Adrenal gland (tissue), 12 donors: ENCODE measurements around the gene DMXL1. TPM values are rescaled to one million over a fixed set of nuclear protein-coding genes. Genes with fewer than 3 reads are reported as not detected.
A peak's percentile ranks its signal among the peaks of the same experiment; 100 is the strongest.
"Not testable (repeated sequence)": the region's sequence is repeated elsewhere in the genome, so short reads cannot be mapped to it uniquely, and the experiment has no call there.

Experiments
- DNase-seq, 7 donors: peaks; one replicate each; pipeline ENCODE4 v3.0.0-alpha.2; 2019 to 2020
- H3K27ac ChIP-seq, 5 donors: fragments of 200-600 bp; sonication (generic) in 4 of 5; 1 replicate in 3 of 5; 2 replicates in 2 of 5; pipeline versions ENCODE4 v1.5.1 to v1.8.0; 2016 to 2020; ENCODE audit warnings: mild to moderate bottlenecking in 1 of 5
- H3K27me3 ChIP-seq: fragments of 200-600 bp; 2 replicates; pipeline ENCODE4 v1.8.0; 2021
- H3K36me3 ChIP-seq, 2 donors: fragments of 200-600 bp; replicated peaks in 1 of 2; 1 replicate in 1 of 2; 2 replicates in 1 of 2; pipeline versions ENCODE4 v1.5.1 to v1.8.0; 2018 to 2022
- H3K4me1 ChIP-seq, 2 donors: fragments of 200-600 bp; replicated peaks in 1 of 2; 1 replicate in 1 of 2; 2 replicates in 1 of 2; pipeline versions ENCODE4 v1.5.1 to v1.8.0; 2018 to 2021
- H3K4me3 ChIP-seq, 4 donors: fragments of 200-600 bp; sonication (generic) in 3 of 4; one replicate each; pipeline ENCODE4 v1.5.1; 2016 to 2018
- H3K9me3 ChIP-seq, 3 donors: fragments of 200-600 bp; sonication (generic) in 1 of 3; replicated peaks in 1 of 3; 1 replicate in 2 of 3; 2 replicates in 1 of 3; pipeline versions ENCODE4 v1.5.1 to v1.8.0; 2016 to 2021
- POLR2A ChIP-seq, 2 donors: fragments of 450-650 bp; IDR thresholded peaks; one replicate each; pipeline ENCODE4 v1.6.1; 2017; ENCODE audit warnings: antibody characterized with exemption in 2 of 2, mild to moderate bottlenecking in 2 of 2, moderate library complexity in 1 of 2
- WGBS, 4 donors: extraction: QIAGEN DNeasy Blood & Tissue Kit in 2 of 4; methylation state at CpG; one replicate each; pipeline versions ENCODE4 v1.1.5 to v1.1.7; 2013 to 2017; 5-methylcytosine and 5-hydroxymethylcytosine counted together
- intact Hi-C, 2 donors: fragments of 100-400 bp; cut with DNase I; formaldehyde crosslinking; loops; one replicate each; pipeline versions ENCODE4 v1.14.1 to v1.15.0; 2022 to 2023
- polyA plus RNA-seq, 3 donors: library from polyadenylated mRNA; stranded (reverse); fragments of 200-250 nt in 2 of 3; fragments of 350-450 nt in 1 of 3; fragmentation: Illumina TruSeq in 1 of 3; extraction: RNeasy Lipid Tissue Mini Kit (QIAGEN cat#74804) in 1 of 3; gene quantifications; one replicate each; pipeline ENCODE4 v1.2.3, GENCODE V29; 2013 to 2014
- total RNA-seq, 9 donors: library from RNA; depleted of rRNA in 4 of 9; stranded (reverse); fragments of >200 nt in 4 of 9; fragments of 120-200 nt in 1 of 9; fragmentation: NEBNext Ultra II Directional in 1 of 9; extraction: Animal tissue kit (Norgen Biotek cat#: 25700) in 1 of 9; gene quantifications; one replicate each; pipeline versions ENCODE4 v1.1.0 to v1.2.4, GENCODE V29; 2013 to 2023
- TF ChIP-seq, protein P1 (sequence below), 6 experiments: fragments of 450-650 bp in 4 of 6; fragments of 200-600 bp in 2 of 6; sonication (generic) in 1 of 6; IDR thresholded peaks; 1 replicate in 5 of 6; 2 replicates in 1 of 6; pipeline versions ENCODE4 v1.5.1 to v1.8.0; 2016 to 2021; ENCODE audit warnings: antibody characterized with exemption in 6 of 6, mild to moderate bottlenecking in 2 of 6, moderate library complexity in 1 of 6
- donor health status: healthy with polysubstance abuse.
- donor health status: Bipolar disorder and iron deficiency.
- donor health status: DM: yes; HTN: yes; CAD: no.
- donor health status: DM: no; HTN: no; CAD: no.
- donor health status: DM: no; HTN: no; CAD: no.
- donor health status: DM: yes; HTN: yes; CAD: no.

DMXL1 gene
- total and polyA plus RNA-seq, 12 donors = 15.1 to 91.1 (median 41.2) TPM

DNA sequence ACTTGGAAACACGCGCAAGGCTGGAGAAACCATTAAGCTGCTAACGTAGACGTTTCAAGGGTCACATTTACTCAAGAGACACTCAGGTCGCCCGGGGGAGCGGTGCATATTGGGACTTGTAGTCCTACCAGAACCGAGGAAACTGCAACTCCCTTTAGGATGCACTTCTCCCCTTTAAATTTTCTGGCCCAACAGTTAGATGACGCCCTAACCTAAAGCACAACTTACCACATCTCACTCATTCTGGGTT, 384 bp upstream of the DMXL1 start:
- WGBS, 4 donors = 0 to 1% (median 0%) methylated on average over 8 to 9 of the region's 9 CpGs
- Histone ChIP-seq H3K9me3 (no peaks in the 10 kb centered on the region), H3K4me3 (peak overlapping the region; percentile 3 to 88 (median 53)), H3K27me3 (no peaks in the 10 kb centered on the region), H3K4me1 (peaks cover 21 to 31% of the 10 kb centered on the region in 2 donors), H3K27ac (peak overlapping the region; percentile 71 to 100 (median 95)), H3K36me3 (no peaks in the 10 kb centered on the region)
- peak in 3 of 7 donors; percentile 92 to 95 (median 94) for DNase-seq
- TF ChIP-seq, protein P1, sequence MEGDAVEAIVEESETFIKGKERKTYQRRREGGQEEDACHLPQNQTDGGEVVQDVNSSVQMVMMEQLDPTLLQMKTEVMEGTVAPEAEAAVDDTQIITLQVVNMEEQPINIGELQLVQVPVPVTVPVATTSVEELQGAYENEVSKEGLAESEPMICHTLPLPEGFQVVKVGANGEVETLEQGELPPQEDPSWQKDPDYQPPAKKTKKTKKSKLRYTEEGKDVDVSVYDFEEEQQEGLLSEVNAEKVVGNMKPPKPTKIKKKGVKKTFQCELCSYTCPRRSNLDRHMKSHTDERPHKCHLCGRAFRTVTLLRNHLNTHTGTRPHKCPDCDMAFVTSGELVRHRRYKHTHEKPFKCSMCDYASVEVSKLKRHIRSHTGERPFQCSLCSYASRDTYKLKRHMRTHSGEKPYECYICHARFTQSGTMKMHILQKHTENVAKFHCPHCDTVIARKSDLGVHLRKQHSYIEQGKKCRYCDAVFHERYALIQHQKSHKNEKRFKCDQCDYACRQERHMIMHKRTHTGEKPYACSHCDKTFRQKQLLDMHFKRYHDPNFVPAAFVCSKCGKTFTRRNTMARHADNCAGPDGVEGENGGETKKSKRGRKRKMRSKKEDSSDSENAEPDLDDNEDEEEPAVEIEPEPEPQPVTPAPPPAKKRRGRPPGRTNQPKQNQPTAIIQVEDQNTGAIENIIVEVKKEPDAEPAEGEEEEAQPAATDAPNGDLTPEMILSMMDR (IDR thresholded peaks at IDR 0.05) = no peak
- TF ChIP-seq POLR2A (IDR thresholded peaks at IDR 0.05) = peak in 1 of 2 donors; percentile 12
- intact Hi-C loops = no loop called here

GRCh38 chr5:119071561-119071995, 691 bp downstream of the DMXL1 start:
- peak overlapping the region; percentile 63 to 91 (median 86) for H3K4me3 ChIP-seq
- no peaks in the 10 kb centered on the region for H3K9me3 ChIP-seq
- peak overlapping the region; percentile 71 to 100 (median 95) for H3K27ac ChIP-seq
- peaks cover 21 to 42% of the 10 kb centered on the region in 2 donors for H3K4me1 ChIP-seq
- WGBS, 4 donors = 0 to 1% (median 0%) methylated on average over 10 to 22 of the region's 22 CpGs
- intact Hi-C loops = no loop called here
- H3K36me3 ChIP-seq = no peaks in the 10 kb centered on the region
- no peak for TF ChIP-seq POLR2A (IDR thresholded peaks at IDR 0.05)
- TF ChIP-seq, protein P1 (IDR thresholded peaks at IDR 0.05) = no peak
- no peaks in the 10 kb centered on the region for H3K27me3 ChIP-seq
- DNase-seq = no peak

GRCh38 chr5:119072496-119072895, 1.6 kb downstream of the DMXL1 start:
- no peaks in the 10 kb centered on the region for H3K9me3 ChIP-seq
- H3K4me1 ChIP-seq = peaks cover 21 to 44% of the 10 kb centered on the region in 2 donors
- H3K27ac ChIP-seq = no peak overlapping the region
- H3K36me3 ChIP-seq = no peaks in the 10 kb centered on the region
- peak overlapping the region in 1 of 4 donors; percentile 88 for H3K4me3 ChIP-seq
- 69 to 80% (median 79%) methylated on average over 2 of the region's 2 CpGs for WGBS, 4 donors
- intact Hi-C loops = no loop called here
- no peaks in the 10 kb centered on the region for H3K27me3 ChIP-seq
- TF ChIP-seq, protein P1 (IDR thresholded peaks at IDR 0.05) = no peak
- TF ChIP-seq POLR2A (IDR thresholded peaks at IDR 0.05) = no peak
- DNase-seq = no peak

DNA sequence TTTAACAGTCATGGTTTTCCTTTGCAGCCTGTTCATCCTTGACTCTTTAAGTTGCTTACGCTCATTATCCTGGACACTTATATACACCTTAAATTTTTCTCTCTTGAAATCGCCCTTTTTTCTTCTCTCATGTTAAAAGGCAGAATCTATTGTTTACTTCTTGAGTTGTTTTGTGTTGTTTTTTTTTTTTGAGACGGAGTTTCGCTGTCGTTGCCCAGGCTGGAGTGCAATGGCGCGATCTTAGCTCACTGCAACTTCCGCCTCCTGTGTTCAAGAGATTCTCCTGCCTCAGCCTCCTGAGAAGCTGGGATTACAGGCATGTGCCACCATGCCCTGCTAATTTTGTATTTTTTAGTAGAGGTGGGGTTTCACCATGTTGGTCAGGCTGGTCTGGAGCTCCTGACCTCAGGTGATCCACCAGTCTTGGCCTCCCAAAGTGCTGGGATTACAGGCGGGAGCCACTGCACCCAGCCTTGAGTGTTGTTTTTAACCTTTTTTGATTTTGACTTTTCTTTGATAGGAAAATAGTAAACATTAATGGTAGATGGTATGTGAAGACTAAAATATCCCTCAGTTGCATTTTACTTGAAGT, 3.0 kb downstream of the DMXL1 start:
- DNase-seq, H3K27ac ChIP-seq, intact Hi-C loops, H3K4me3 ChIP-seq, H3K36me3 ChIP-seq, H3K9me3 ChIP-seq, H3K27me3 ChIP-seq: not testable (repeated sequence)
- 92 to 95% (median 93%) methylated on average over 9 of the region's 9 CpGs for WGBS, 4 donors
- peaks cover 21 to 46% of the 10 kb centered on the region in 2 donors for H3K4me1 ChIP-seq

GRCh38 chr5:119074419-119074818, 3.5 kb downstream of the DMXL1 start:
- Histone ChIP-seq H3K4me3 (no peak overlapping the region), H3K36me3 (no peaks in the 10 kb centered on the region), H3K27ac (no peak overlapping the region), H3K27me3 (no peaks in the 10 kb centered on the region), H3K4me1 (peaks cover 24 to 51% of the 10 kb centered on the region in 2 donors), H3K9me3 (no peaks in the 10 kb centered on the region)
- WGBS, 4 donors = 84 to 89% (median 87%) methylated on average over 3 of the region's 3 CpGs
- intact Hi-C loops = no loop called here
- TF ChIP-seq, protein P1 (IDR thresholded peaks at IDR 0.05) = no peak
- no peak for TF ChIP-seq POLR2A (IDR thresholded peaks at IDR 0.05)
- no peak for DNase-seq

DNA sequence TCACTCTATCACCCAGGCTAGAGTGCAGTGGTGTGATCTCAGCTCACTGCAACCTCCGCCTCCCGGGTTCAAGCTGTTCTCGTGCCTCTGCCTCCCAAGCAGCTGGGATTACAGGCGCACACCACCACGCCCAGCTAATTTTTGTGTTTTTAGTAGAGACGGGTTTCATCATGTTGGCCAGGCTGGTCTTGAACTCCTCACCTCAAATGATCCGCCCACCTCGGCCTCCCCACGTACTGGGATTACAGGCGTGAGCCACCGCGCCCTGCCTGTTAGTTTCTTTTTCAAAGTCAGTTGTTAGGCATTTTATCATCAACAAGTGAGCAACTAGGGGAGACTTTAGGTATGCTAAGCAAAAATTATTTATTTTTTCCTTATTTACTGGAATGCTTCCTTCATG, 4.4 kb downstream of the DMXL1 start:
- peaks cover 18 to 53% of the 10 kb centered on the region in 2 donors for H3K4me1 ChIP-seq
- H3K27ac ChIP-seq, H3K27me3 ChIP-seq, DNase-seq, H3K4me3 ChIP-seq, H3K9me3 ChIP-seq, intact Hi-C loops, H3K36me3 ChIP-seq: not testable (repeated sequence)
- 95 to 98% (median 95%) methylated on average over 10 to 12 of the region's 12 CpGs for WGBS, 4 donors
